ENCODE measurements around the gene PTPN21.
"Not testable (repeated sequence)": the region's sequence is repeated elsewhere in the genome, so short reads cannot be mapped to it uniquely, and the experiment has no call there.

PTPN21 gene

DNA sequence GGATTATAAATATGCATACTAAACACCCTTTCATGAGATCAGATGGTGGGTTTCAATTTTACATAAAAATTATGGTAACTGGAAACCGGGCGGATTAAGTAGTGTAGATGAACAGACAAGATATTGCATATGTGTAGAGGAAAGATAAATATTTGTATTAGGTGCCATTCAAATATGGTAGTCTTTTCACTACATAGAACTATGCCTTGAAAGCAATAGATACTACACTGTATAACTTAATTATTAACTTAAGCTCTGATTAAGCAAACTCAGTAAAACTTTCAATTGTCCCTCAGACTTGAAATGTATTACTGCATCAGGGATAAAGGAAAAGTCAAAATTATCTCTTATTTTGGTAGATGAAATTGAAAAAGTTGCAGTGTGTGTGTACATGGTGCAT, 1.9 kb downstream of the PTPN21 start:
- DNase-seq (ENCODE audit: low spot score) (no peak), FAIRE-seq (no peak)

DNA sequence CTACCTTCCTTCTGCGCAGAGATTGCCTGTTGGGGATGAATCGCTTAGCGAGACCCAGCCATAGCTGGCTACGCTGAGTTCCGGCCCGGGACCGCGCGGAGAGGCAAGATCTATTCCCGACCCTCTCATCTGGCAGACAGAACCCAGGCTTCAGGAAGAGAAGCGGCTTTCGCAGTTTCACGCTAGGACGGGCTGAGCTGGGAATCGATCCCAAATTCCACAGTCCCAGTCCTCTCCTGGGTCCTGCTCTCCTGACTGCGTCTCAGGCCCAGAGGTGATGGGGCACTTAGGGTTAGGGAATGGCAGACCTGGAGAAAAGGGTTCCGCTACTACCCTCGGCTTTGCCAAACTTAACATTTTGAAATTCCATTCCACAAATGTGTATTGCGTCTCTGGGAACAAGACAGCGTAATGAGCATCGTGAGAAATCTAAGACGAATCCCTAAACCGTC, 2.8 kb downstream of the PTPN21 start:
- DNase-seq (ENCODE audit: low spot score) (peak; percentile 29), FAIRE-seq (no peak)

DNA sequence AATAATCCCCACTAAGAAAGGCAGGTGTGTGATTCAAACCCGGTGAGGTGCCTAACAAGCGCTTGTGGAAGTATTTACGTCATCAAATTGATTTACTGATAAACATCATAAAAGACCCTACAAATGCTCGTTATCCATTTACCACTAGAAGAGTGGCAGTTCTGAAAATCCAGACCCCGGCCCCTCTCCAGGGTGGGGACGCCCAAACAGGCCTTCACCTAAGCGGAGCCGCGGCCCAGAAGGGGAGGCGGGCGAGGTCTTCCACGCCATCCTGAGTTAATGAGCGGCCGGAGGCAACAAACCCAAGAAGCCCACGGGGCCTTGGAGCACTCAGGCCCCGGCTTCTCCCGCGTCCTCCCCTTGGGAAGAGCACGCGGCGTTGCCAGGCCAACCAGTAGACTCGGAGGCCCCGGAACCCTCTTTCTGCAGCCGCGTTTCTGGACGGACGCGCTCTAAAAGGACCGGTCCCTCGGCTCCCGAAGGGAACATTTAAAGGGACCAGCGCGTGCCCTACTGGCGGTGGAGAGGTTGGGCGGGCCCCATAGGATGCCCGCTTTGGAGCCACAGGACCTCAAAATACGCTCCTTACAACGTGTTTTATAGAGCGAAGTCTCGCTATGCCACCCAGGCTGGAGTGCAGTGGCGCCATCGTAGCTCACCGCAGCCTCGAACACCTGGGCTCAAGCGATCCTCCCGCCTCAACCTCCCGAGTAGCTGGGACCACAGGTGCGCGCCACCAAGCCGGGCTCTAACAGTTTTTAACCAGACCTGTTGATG, 3.5 kb downstream of the PTPN21 start:
- DNase-seq (ENCODE audit: low spot score), result peak; percentile 86
- FAIRE-seq, result peak; percentile 27

DNA sequence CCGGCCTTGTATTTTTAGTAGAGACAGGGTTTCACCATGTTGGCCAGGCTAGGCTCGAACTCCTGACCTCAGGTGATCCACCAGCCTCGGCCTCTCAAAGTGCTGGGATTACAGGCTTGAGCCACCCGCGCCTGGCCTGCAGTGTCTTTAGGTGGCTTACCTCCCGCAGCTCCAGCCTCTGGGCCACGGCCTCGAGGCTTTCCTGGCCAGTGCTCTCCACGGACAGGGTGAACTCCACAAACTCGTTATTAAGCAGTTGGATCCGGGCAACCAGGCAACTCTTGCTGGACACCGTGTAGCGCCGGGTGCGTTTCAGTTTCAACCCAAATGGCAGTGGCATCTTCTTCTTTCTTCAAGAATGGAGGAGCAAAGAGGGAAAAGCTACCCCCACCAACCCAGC, 4.7 kb downstream of the PTPN21 start:
- DNase-seq (ENCODE audit: low spot score), result no peak
- FAIRE-seq, result no peak

DNA sequence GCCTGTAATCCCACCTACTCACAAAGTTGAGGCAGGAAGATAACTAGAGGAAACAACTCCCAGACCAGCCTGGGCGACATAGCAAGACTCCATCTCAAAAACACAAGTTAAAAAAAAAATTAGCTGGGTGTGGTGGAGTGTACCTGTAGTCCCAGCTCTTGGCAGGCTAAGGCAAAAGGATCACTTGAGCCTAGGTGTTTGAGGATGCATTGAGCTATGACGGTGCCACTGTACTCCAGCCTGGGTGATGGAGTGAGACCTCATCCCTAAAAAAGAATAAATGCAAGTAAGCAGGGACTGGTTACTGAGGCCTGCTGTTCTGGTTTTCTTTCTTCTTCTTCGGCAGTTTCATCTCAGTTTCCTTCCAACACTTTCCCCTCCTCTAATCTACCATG, 7.4 kb downstream of the PTPN21 start:
- FAIRE-seq (no peak), DNase-seq (ENCODE audit: low spot score) (no peak)

DNA sequence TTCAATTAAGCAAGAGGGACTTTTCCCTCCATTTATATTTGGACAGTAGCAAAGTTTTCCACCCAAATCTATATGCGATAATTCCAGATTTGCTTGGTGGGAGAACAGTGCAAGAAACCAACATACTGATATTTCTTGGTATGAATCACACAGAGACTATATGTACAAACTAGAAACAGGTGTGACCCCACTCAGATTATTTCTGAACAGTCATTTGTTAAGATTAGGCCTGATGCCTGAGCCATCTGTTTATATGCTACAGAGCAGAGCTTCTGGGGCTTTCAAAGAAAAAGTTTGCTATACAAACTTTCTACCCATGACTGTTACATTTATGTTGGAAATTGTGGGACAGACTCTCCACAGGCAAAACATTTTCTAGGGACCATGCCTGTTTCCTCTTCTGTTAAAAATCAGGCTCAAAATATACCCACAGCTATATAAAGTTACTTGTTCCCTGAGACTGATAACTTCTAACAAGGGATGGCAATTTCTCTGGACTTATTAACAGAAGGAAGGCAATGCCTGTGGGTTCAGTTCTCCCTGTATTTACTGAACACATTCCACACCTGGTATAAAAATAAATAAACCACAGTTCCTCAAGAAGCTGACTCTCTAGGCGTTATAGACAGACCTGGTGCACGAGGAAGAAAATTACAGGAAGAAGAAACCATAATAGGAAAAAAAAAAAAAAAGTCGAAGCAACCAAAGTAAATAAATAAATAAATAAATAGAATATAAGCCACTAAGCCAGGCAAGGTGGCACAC, 8.0 kb downstream of the PTPN21 start:
- DNase-seq (ENCODE audit: low spot score), result no peak
- FAIRE-seq, result peak; percentile 30

DNA sequence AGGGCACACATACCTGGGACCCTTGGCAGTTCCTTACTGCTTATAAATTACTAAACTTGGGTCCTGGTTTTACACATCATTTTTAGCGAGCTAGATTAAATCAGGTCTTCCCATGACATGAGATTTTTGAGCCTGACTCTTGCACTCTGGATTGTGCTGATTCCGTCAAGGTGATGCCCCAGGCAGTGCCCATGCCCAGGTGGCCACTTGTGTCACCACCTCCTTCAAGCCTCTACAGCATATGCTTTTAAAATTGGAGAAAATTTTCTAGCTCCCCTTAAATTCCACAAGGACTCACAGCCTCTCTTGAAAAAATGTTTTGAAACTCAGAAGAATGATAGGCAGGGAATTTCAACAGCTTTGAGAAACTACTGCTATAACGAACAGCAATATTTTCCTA, 9.6 kb downstream of the PTPN21 start:
- FAIRE-seq, result no peak
- no peak for DNase-seq (ENCODE audit: low spot score)

DNA sequence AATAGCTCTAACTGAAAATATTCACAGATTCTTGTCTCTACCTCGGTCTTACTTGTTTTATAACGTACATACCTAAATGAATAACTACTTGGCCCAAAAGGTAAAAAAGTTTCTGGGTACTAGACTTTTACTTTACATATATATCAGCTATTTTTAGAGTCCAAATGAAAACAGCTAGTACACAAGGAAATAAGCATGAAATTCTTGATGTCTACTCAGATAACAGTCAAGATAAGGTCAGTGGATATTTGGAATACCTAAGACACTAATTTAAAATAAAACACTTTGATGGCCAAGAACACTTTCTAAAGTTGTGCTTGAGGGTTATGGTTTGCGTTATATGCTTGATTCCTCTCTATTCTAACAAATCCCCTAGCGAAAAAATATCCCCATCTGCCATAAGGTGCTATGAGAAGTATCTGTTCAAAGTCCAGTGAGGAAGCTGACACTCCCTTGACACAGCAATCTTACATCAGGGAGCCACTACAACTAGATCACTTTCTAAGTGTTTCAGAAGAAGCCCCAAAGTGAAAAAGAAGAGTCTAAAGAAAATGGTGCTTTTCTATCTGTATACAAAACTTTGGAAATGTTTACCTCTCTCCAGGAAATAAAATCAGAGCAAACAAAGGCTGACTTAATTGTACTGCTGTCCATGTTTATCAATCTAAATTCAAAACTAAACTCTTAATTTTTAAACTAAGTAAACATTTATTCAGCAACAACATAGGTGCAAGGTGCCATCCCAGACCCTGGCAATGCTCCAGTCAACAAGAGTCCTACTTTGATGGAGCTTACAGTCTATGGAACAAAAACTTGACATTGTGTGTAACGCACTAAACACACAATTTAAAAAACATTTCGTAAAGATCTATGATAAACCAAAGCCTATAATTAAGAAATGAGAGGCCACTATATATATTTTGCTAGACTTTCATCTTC, 11.7 kb downstream of the PTPN21 start:
- DNase-seq (ENCODE audit: low spot score) (no peak), FAIRE-seq (no peak)

DNA sequence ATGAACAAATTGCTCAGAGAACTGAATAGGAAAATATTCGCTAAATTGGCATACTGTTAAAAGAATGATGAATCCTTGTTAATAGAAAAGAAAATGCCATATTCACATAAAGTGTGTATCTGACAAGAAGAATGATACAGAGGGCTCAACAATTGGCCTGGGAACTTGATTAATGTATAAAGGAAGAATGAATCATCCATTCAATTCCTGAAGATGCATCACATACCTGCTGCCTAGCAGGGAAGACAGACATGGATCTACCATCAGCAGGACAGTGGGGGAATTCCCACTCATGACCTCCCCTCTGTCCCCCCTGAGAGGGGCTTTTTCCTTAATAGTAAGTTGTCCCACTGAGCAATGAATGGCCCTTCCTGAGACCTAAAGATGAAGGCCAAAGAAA, 13.5 kb downstream of the PTPN21 start:
- FAIRE-seq (no peak), DNase-seq (ENCODE audit: low spot score) (no peak)

DNA sequence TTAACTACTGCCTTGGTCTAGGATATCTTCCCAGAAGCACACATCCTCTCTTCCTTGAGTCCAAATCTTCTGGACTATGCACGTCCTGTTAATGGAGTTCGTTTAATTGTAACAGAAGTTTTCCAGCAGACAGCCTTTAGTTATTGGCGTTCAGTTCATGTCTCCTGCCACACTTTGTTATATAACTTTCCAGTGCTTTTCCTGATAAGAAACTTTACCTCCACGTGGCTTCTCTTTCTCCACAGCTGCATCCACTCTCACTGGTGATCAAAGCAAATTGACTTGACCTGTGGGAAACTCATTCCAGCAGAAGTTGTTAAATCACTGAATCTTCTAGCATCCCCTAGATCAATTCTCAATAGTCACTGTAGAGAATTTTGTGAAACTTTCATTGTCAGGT, 19.0 kb downstream of the PTPN21 start:
- FAIRE-seq, result no peak

DNA sequence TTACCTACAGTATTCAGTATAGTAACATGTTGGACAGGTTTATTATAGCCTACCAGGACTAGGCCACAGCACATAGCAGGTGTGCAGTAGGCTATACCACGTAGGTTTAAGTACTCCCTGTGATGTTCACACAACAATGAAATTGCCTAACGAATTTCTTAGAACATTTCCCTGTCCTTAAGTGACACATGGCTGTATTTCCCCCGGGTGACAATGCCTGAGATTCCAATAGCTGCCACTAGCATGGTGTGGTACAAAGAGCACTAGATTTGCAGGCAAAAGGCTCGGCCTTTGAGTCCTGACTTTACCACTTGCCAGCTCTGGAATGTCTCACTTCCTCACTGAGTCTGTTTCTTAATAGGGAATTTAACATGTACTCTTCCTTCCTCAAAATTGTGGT, 19.7 kb downstream of the PTPN21 start:
- FAIRE-seq (no peak), DNase-seq (ENCODE audit: low spot score) (no peak)

More for the DNA sequence above, 19.0 kb downstream of the PTPN21 start:
- no peak for DNase-seq (ENCODE audit: low spot score)

DNA sequence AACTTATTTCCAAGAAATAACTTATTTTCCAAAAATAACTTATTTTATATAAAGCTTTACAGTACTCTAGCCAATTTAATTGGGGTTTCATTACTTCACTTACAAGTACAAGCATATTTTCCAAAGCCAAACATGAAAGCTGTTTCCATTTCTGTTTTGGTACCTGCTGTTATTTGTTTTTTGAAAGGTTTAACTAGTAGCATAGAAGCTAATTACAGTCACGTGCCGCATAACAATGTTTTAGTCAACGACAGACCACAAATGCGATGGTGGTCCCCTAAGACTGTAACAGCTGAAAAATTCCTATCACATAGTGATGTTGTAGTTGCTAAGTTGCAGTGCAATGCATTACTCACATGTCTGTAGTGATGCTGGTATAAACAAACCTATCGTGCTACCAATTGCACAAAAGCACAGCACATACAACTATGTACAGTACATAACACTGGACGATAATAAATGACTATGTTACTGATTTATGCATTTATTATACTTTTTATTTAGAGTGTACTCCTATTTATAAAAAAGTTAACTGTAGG, 21.7 kb downstream of the PTPN21 start:
- FAIRE-seq (peak; percentile 32), DNase-seq (ENCODE audit: low spot score) (no peak)

DNA sequence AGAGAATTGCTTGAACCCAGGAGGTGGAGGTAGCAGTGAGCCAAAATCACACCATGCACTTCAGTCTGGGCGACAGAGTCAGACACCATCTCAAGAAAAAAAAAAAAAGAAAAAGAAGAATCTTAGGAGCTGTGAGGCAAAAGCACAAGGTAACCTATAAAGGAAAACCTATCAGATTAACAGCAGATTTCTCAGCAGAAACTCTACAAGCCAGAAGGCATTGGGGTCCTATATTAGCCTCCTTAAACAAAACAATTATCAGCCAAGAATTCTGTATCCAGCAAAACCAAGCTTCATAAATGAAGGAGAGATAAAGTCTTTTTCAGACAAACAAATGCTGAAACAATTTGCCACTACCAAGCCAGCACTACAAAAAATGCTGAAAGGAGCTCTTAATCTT, 24.9 kb downstream of the PTPN21 start:
- FAIRE-seq; DNase-seq (ENCODE audit: low spot score): not testable (repeated sequence)

DNA sequence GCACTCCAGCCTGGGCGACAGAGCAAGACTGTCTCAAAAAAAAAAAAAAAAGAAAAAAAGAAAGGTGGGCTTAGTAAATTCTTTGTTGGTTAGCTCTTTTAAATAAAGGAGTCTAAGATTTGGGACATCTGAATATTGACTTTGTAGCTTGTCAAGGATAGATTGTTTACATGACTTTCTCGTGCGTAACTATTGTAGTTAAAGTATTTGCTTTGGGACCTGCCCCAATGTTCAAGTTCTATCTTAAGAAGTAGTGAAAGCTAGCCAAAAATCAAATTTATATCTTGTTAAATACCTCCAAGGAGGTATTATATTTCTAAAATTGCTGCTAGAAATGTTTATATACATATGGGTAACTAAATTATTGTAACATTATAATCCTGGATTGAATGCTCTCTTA, 32.4 kb downstream of the PTPN21 start:
- FAIRE-seq, result no peak
- no peak for DNase-seq (ENCODE audit: low spot score)

DNA sequence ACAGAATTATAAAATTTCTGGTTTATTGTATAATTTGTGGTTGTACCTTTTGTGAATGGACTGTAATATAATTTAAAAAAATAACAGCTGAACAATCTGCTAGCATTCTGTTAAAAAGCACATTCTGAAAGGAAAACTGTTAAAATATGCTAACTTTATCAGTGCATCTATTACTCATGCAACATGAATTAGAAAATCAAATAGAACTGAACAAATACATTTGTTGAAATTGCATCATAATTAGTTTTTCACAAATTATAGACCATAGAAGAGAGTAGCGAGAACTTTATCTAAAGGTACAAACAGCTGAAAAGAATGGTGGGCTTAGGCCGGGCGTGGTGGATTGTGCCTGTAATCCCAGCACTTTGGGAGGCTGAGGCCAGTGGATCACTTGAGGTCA, 33.0 kb downstream of the PTPN21 start:
- FAIRE-seq, result no peak
- no peak for DNase-seq (ENCODE audit: low spot score)

DNA sequence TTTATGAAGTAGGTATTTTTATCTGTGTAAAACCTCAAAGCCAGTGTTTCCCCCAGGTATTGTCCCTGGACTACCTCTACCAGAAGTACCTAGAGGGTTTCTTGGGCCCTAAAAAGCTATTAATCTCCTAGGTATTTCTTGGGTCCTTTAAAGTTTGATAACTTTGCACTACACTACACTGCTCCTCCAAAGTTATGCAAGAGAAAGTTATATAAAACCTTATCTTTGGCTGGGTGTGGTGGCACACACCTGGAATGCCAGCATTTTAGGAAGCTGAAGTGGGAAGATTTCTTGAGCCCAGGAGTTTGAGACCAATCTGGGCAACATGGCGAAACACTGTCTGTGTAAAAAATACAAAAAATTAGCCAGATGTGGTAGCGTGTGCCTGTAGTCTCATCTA, 34.9 kb downstream of the PTPN21 start:
- DNase-seq (ENCODE audit: low spot score) (no peak), FAIRE-seq (no peak)

DNA sequence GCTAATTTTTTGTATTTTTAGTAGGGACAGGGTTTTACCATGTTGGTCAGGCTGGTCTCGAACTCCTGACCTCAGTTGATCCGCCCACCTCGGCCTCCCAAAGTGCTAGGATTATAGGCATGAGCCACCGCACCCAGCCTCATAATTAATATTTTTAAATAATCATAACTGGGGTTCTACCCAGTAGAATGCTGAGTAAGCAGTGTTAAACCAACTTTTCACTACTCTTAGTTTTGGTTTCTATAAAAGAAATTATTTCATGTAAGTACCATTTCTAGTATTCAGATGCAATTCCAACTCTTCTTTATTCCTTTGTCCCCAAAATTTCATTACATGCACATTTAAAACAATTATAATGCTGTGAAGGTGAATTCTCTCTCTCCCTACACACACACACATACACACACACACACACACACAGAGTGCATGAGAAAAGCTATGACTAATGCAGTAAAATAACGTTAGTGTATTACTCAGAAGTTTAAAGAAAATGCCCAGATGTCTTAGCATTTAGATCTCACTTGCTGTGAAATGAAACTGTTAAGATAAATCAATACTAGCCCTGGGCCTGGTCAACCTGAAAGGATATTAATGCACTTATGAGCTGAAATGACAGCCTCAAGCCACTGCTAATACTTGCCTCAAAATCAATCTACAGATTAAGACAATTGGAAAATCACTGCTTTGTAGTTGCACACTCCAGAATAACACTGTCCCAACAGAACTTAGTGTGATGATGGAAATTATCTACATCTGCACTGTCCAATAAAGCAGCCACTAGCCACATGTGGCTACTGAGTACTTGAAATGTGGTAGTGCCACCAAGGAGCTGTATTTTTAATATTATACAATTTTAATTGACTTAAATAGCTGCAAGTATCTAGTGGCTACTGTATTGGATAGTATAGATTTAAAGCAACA, 36.0 kb downstream of the PTPN21 start:
- no peak for DNase-seq (ENCODE audit: low spot score)
- no peak for FAIRE-seq

DNA sequence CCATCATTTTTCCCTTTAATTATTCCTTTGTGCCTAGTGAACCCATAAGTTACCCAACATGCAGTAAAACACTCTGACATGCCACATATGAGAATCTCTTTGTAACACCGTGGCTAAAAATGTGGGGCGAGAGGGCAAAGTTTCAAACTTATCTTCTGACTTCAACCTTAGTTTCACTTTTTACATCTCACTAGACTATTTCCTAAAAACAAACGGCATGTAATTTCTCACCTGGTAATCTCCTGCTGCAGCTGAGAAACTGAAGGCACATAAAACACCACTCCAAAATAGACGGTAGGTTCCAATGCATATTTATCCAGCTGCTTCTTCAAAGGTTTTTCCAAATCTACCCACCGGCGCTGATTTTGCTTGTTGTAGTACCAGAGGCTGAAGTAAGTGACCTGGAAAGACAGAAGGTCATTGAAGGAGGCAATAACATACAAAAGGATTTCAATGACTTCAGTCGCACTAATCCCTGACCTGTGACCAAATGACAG, 37.9 kb downstream of the PTPN21 start:
- FAIRE-seq, result no peak
- no peak for DNase-seq (ENCODE audit: low spot score)

DNA sequence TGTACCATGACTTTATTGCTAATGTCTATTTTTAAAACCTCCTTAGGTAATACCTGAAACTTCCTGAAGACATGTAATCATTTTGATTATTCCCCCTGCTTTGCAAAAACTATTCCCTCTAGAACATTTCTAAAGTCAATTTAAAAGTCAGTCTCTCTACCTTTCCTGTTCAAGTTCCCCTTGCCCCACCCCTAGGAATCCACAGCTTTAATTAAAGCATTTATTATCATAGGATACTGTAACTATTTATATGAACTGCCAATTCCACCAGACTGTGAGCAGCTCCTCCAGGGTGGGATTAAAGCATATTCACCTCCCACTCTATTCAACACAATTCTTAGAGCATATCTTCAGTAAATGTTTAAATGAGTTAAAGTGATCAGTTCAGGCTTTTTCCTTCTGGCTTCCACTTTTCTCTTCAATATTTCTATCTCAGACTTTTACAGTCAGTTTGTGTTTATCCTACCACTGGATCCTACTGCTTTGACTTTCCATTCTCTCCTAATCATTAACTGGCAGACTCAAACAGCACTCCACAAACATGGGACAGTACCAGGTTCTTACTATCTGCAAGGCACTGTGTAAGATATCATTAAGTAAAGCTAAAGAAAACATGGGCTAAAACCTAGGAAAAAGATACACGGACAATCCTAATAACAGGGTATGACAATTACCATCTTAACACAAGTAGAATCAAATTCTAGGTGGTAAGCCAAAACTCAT, 39.1 kb downstream of the PTPN21 start:
- FAIRE-seq (no peak), DNase-seq (ENCODE audit: low spot score) (no peak)

DNA sequence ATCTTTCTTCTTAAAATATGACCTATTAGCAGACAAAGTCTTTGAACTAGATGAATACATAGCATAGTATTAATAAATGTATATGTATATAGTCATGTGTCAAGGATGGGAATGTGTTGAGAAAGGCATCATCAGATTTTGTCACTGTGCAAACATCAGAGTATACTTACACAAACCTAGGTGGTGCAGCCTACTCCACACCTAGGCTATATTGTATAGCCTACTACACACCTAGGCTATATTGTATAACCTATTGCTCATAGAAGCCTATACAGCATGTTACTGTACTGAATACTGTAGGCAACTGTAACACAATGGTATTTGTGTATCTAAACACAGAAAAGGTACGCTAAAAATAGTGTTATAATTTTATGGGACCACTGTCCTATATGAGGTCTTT, 47.6 kb downstream of the PTPN21 start:
- DNase-seq (ENCODE audit: low spot score), result no peak
- no peak for FAIRE-seq
